NCI-H2196 treated with DMSO at 0.1 percent for 48 hours (cell line): ENCODE results near the gene RCOR1.

Experiments
- DNase-seq: peaks from one replicate; lab custom pipeline; 2025; ENCODE audit not compliant: unreplicated experiment; lab: John Stamatoyannopoulos, UW

RCOR1 gene

GRCh38 chr14:102668291-102668873 is 75.9 kb downstream of the RCOR1 start:
- DNase-seq, result peak; percentile 16

GRCh38 chr14:102671410-102671809 is 79.0 kb downstream of the RCOR1 start:
- no peak for DNase-seq

DNA sequence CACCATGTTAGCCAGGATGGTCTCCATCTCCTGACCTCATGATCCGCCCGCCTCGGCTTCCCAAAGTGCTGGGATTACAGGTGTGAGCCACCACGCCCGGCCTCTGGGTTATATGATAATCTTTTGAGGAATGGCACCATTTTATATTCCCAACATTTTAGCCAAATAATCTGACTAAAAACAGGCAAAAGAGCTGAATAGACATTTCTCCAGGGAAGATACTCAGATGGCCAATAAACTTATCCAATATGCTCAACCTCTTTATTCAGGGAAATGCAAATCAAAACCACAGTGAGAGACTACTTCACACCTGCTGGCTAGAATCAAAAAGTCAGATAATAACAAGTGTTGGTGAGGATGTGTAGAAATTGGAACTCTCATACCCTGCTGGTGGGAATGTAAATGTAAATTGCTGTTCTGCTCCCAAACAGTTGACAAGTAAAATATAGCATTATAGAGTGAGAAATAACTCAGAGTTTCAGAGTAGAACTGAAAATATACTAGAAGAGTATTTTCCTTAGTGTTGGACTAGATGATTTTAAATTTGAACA is 80.0 kb downstream of the RCOR1 start:
- no peak for DNase-seq

DNA sequence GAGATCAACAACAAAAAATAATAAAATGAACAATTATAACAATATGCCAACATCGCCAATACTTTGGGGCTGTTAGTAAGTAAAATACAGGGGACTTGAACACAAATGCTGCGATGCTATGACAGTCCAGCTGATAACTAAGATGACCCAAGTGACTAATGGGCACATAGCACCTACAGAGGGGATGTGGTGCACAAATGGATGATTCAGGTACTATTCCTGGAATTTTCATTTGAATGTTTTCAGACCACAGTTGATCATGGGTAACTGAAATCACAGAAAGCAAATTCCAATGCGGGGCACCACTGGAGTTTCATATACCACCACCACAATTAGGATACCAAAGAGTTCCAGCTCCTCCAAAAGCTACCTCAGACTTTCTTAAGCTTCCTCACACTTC is 82.9 kb downstream of the RCOR1 start:
- DNase-seq, result no peak

DNA sequence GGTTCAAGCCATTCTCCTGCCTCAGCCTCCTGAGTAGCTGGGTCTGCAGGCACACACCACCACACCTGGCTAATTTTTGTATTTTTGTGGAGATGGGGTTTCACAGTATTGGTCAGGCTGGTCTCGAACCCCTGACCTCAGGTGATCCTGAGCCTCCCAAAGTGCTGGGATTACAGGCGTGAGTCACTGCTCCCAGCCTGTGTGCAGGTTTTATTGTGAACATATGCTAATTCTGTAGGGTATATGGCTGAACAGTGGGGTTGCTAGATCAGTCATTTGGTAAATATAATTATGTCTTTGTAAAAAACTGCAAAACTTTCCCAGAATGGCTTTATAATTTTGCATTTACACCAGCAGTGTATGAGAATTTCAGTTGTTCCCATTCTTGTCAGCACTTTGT is 85.9 kb downstream of the RCOR1 start:
- no peak for DNase-seq

DNA sequence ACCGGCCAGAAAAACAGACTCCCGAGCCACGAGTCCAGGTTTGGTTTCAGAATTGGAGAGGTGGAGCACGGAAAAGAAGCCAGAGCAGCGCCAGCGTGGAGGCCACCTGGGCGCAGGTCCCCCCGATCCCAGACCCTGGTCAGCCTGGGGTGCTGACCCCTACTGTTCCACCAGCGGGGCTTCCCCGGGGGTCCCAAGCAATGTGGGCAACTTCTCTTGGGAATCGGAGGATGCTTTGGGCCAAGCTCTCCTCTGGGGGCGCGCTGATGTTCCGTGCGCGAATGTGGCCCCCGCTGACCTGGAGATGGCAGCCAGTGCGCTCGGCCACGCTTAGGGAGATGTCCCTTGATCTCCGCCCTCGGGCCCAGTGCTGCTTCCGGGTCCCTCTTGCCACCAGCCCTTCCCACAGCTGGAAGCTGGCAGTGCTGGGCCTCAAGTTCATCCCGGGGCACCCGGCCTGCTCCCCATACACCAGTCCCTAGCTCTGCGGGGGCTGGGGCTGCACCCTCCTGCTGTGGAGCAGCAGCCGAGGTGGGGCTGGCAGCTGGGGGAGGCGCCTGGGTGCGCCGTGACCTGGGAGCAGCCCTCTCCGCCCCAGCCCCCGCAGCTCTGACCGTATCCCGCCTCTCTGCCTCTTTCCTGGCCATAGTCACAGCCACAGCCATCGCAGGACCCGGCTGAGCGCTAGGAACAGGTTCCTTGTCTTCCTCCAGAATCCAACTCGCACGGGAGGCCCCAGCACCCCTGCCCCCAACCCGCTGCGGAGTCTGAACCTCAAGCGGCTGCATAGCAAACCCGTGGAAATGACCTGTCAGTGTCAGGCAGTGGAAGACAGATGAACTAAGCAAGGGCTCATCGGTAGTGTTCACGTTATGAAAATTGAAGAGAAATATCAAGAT is 91.2 kb downstream of the RCOR1 start:
- no peak for DNase-seq

GRCh38 chr14:102684298-102684663 is 91.8 kb downstream of the RCOR1 start:
- DNase-seq, result no peak

- DNase-seq, result no peak
Measured at GRCh38 chr14:102686196-102686801, 93.8 kb downstream of the RCOR1 start.

GRCh38 chr14:102688290-102688689 is 95.8 kb downstream of the RCOR1 start:
- no peak for DNase-seq

DNA sequence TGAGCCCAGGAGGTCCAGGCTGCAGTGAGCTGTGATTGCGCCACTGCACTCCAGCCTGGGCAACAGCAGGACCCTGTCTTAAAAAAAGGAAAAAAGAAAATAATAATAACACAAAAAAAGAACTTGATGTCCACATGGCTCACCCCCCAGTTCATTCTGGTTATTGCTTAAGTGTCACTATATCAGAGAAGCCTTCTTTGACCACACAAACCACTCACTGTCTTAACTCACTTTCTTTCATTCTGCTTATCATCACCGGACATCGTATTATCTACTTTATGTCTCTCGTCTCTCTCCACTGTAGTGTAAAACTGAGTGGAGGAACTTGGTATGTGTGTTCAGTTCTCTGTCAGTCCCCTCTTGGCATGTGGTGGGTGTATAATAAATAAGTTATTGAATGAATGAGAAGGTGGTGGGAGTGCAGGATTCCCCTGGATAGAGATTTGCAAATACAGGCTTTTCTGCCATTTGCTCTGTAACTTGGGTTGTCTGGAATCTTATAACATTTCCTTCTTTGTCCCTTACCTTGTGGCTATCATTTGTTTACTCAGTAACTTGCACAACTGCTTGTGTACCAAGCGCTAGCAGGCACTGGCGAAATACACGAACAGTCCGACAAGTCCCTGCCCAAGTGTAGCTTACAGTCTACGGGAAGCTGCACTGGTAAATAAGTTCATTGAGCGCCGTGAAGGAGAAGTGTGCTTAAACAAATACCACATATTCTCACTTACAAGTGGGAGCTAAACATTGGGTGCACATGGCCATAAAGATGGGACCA is 98.2 kb downstream of the RCOR1 start:
- DNase-seq, result no peak

DNA sequence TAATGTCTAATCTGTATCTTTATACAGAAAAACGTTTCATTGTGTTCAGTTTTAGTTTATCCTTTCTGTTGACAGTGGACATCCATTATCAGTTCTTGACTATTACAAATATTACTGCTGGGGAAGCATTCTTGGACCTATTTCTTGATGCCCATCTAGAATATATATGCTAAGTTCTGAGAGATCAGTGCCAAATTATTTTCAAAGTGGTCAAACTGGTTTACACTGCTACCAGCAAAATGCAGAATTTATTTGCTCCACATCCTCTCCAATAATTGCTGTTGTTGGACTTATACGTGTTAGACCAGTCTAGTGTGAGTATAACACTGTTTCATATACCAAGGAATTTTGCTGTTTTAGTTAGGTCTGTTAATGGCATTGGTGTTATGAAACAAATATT is 99.3 kb downstream of the RCOR1 start:
- DNase-seq, result no peak

DNA sequence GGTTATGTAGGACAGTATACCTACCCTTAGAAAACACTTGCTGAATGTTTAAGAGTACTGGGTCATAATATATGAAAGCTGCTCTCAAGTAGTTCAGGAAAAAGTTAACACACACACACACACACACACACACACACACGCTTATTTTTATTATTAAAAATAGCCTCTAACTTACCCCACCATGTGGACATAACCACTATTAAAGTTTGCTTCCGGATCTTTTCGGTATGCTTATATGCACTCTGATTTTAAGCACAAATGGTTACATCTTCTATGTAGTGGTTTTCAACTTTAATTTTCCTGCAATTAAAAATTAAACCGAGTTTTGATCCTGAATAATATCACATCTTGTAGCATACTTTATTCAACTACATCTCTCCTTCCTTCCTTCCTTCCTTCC is 99.9 kb downstream of the RCOR1 start:
- DNase-seq, result no peak

DNA sequence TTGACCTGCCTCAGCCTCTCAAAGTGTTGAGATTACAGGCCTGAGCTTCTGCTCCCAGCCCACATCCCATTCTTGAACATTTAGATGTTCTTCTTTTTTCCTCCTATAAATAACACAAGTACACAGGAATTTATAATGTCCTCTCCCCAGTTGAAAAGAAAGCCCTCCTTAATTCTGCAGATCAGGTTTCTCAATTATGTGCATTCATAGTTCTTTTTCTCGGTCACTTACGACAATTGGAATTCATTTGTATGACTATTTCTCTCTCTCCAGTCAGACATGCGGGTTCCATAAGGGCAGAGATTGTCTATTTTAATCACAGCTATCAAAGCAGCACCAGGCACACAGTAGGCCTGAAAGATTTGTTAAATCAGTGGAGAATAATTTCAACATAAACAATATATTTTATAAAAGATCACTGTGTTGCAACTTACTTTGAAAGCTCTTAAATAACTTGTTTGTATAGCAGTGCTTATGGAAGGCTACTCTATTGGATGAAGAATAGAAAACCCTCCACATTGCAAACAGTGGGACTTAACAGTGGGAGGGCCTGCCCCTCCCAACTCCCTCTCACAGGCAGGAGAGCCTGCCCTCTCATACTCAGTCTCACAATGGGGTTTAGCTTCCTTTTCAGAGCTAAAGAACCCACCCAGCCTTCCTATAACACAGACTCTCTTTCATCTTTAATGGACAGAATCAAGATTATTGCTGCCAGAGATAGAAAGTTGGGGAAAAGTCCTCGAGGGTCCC is 100.7 kb downstream of the RCOR1 start:
- no peak for DNase-seq

DNA sequence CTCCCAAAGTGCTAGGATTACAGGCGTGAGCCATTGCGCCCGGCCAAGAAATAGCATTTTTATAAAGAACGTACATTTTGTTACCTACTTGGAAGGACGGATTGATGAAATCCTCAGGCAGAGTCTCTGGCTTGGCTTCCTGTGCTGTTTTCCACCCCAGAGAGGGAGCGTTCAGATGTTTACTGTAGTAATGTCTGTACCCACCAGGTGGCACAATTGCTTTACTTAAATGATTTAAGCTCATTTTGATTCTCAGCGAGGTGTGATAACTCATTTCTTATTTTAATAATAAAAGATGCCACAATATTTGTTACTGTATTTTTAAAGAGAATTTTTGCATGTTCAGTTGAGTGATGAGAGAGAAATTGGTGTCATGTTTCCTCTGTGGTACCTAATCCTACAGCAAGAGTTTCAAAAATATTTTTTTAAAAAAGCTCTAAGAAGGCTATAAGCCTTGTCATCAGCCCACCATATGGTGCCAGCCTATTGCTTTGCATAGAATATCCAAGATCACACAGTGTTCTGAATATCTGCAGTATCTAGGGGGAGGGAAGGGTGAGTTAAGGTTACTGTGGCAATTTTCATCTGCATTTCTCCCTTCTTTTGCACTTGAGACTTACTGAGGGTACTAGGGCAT is 102.2 kb downstream of the RCOR1 start:
- no peak for DNase-seq

GRCh38 chr14:102695167-102695555 is 102.7 kb downstream of the RCOR1 start:
- no peak for DNase-seq

DNA sequence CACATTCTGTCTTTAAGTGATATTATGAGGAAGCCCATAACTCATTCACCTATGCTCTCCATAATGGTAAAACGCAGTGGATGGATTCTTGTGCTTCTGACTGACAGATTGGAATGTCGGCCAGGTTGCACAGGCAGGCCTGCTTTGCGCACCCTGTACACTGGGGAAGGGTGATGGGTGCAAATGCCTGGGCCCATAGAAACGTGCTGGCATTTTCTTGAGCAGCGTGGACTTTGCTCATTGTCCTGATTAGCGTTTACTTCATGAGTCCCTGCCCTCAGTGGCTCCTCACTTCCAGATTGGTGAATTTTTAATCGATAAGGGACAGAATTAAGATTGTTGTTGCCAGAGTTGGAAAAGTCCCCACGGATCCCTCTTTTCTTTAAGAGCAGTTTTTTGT is 103.9 kb downstream of the RCOR1 start:
- DNase-seq, result no peak

GRCh38 chr14:102696856-102697495 is 104.5 kb downstream of the RCOR1 start:
- DNase-seq, result no peak

DNA sequence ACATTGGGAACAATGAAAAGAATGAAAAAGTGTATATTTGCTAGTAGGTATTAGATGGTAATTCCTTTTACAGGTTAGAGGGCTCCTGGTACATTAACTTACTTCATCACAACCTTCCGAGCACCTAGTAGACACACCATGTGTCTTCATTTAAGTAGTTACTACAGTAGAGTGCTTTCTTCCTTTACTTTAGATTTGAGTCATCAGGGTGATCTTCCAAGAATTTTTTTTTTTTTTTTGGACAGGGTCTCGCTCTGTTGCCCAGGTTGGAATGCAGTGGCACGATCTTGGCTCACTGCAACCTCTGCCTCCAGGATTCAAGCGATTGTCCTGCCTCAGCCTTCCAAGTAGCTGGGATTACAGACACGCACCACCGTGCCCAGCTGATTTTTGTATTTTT is 105.1 kb downstream of the RCOR1 start:
- no peak for DNase-seq

GRCh38 chr14:102699416-102700110 is 107.1 kb downstream of the RCOR1 start:
- no peak for DNase-seq
